Esophagus (tissue), 2 donors: ENCODE results near the gene IMMP2L. TPM values are rescaled to one million over a fixed set of nuclear protein-coding genes. Genes with fewer than 3 reads are reported as not detected.

Source experiments
- H3K27ac ChIP-seq, 2 donors: one replicate each; pipeline ENCODE4 v1.5.1; 2013; ENCODE audit warnings: low read depth in 2 of 2, mild to moderate bottlenecking in 2 of 2, inconsistent platforms in 1 of 2, low read length in 1 of 2, moderate library complexity in 1 of 2
- H3K27me3 ChIP-seq, 2 donors: one replicate each; pipeline ENCODE4 v1.6.1; 2013; ENCODE audit warnings: low read length in 2 of 2, control low read depth in 1 of 2, mild to moderate bottlenecking in 1 of 2; ENCODE audit not compliant: insufficient read depth in 2 of 2, control insufficient read depth in 1 of 2
- H3K36me3 ChIP-seq, 2 donors: one replicate each; pipeline ENCODE4 v1.6.1; 2013; ENCODE audit warnings: low read length in 1 of 2; ENCODE audit not compliant: control insufficient read depth in 2 of 2, insufficient read depth in 2 of 2
- H3K4me1 ChIP-seq, 2 donors: one replicate each; pipeline ENCODE4 v1.6.1; 2013; ENCODE audit warnings: low read length in 1 of 2; ENCODE audit not compliant: control insufficient read depth in 2 of 2, insufficient read depth in 2 of 2
- H3K4me3 ChIP-seq, 2 donors: one replicate each; pipeline ENCODE4 v1.5.1; 2013; ENCODE audit warnings: low read length in 2 of 2, mild to moderate bottlenecking in 2 of 2, low read depth in 1 of 2, moderate library complexity in 1 of 2
- H3K9me3 ChIP-seq, 2 donors: one replicate each; pipeline ENCODE4 v1.6.1; 2013; ENCODE audit warnings: mild to moderate bottlenecking in 2 of 2, low read depth in 1 of 2, low read length in 1 of 2, moderate library complexity in 1 of 2; ENCODE audit not compliant: control insufficient read depth in 2 of 2, insufficient read depth in 1 of 2
- WGBS, 2 donors: extraction: QIAGEN DNeasy Blood & Tissue Kit; methylation state at CpG; one replicate each; pipeline ENCODE4 v1.1.7; 2013; 5-methylcytosine and 5-hydroxymethylcytosine counted together
- polyA plus RNA-seq, 2 donors: library from polyadenylated mRNA; stranded (reverse); fragments of 200-250 nt; gene quantifications; one replicate each; pipeline ENCODE4 v1.2.3, GENCODE V29; 2013
- donor health status: healthy with polysubstance abuse.
- donor health status: Bipolar disorder and iron deficiency.

Gene IMMP2L
- polyA plus RNA-seq, 2 donors, result 6.5 to 14.5 TPM

DNA sequence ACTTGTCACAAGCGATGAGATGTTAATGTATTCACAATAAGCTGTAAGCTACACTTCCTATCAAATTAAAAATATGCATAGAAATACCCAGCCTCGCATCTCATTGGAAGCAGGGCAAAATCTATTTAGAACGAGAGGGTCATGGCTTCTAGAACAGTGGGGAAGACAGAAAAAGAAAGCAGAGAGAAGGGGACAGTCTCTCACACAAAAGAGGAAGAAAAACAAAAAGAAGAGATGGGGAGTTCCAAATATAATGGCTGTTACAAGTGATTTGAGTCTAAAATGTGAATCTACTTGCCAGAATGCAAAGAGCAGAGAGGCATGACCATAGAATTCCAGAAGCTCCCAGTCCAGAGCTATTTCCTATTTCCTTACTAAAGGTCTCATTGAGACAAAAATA, 457.6 kb downstream of the IMMP2L start:
- H3K4me1 ChIP-seq, result no peaks in the 10 kb centered on the region
- H3K9me3 ChIP-seq, result no peaks in the 10 kb centered on the region
- H3K36me3 ChIP-seq, result no peaks in the 10 kb centered on the region
- H3K27ac ChIP-seq, result no peak overlapping the region
- H3K4me3 ChIP-seq, result no peak overlapping the region
- no peaks in the 10 kb centered on the region for H3K27me3 ChIP-seq
- WGBS, 2 donors, result 90 to 91% methylated on average over 3 of the region's 3 CpGs

DNA sequence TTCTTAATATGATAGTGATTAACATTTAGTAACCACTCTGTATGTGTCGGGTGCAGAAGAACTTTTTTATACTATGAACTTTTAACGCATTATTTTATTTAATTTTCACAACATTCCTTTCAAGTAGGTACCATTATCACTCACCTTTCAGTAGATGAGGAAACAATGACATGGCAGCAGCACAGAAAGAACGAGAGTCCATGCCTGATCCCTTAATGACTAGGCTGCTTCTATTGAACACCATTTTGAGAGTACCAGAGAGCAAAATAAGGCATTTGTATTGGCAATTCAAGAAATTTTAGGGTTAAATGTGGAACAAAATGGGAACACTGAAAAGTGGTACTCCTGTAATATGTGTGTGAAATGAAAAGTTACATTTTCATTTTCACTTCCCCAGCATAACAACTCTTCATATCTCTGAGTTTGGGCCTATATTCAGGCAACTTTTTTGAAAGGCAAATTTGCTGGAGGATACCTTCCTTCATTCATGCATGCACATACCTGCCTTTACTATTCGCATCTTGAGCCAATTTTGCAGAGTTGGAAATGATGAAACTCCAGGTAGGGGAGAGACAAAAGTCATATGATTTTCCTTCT, 458.5 kb downstream of the IMMP2L start:
- Histone ChIP-seq H3K9me3 (no peaks in the 10 kb centered on the region), H3K4me1 (no peaks in the 10 kb centered on the region), H3K4me3 (no peak overlapping the region), H3K36me3 (no peaks in the 10 kb centered on the region), H3K27me3 (no peaks in the 10 kb centered on the region), H3K27ac (no peak overlapping the region)
- WGBS, 2 donors, result 81 to 88% methylated on average over 4 of the region's 4 CpGs

DNA sequence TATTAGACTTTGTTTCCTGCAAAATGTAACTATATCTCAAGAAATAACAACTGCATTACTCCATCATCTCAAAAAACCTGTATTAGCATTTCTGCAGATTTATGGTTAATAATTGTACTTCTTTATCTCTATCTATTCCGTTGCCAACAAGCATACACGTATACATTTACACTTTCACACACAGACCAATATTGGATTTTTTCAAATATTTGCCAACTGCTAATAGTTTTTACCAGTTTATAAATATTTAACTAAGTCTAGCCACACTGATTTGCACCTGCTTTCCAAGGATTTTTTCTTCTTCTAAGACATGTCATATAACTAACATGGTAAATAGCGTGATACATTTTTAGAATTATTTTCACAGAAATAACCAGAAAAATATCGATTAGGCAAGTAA, 459.2 kb downstream of the IMMP2L start:
- H3K4me1 ChIP-seq, result no peaks in the 10 kb centered on the region

DNA sequence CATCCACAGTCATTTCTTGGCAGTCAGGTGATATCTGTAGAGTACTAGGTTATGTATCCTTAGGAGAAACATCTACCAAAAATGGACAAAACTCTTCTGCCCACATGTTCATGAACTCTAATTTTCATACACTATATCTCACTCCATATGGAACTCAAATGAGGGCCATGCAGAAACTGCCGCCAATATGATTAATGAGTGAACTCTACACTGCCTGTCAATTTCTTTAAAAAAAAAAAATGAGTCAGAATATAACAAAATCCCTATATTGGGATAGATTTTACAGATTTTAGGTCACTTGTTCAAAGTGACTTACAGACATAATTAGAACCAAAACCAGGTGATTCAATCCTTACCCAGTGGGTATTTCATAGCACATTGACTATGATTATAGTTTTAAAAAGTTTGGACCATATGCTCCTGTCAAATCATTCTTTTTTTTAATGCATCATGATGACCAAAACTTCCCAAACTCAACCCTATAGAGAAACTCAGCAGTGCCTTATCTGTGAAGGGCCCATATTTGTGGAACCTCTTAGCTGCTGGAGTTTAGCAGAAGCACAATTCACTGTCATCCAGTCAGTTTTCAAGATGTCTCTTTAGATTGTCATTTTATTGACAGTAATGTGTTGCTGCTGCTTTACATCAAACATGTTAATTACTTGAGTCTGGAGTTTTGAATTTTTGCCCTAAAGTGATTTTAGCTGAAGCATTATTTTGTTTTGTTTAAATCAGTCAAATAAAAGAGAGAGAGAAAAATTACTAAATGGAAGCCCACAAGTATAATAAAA, 460.2 kb downstream of the IMMP2L start:
- H3K4me3 ChIP-seq, result no peak overlapping the region
- no peaks in the 10 kb centered on the region for H3K36me3 ChIP-seq
- no peaks in the 10 kb centered on the region for H3K4me1 ChIP-seq
- no peak overlapping the region for H3K27ac ChIP-seq
- 93 to 97% methylated on average over 1 of the region's 1 CpG for WGBS, 2 donors
- H3K9me3 ChIP-seq, result no peaks in the 10 kb centered on the region
- H3K27me3 ChIP-seq, result no peaks in the 10 kb centered on the region

More for the DNA sequence above, 459.2 kb downstream of the IMMP2L start:
- no peak overlapping the region for H3K27ac ChIP-seq
- H3K9me3 ChIP-seq, result no peaks in the 10 kb centered on the region
- no peaks in the 10 kb centered on the region for H3K36me3 ChIP-seq
- no peak overlapping the region for H3K4me3 ChIP-seq
- WGBS, 2 donors, result 86 to 96% methylated on average over 4 of the region's 4 CpGs
- H3K27me3 ChIP-seq, result no peaks in the 10 kb centered on the region

DNA sequence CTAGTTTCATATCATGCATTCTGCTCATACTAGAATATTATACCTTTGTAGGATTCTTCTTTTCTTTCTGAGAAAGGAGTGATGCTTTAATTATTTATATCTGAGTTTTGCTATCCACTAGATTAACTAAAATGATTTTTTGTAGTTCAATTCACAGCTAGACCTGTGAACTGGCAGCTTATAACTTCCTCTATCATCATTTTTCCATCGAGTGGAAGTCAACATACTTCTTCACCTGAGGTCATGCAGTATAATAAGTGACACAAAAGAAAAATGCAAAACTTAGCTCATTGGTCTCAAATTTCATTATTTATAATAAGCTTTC, 463.4 kb downstream of the IMMP2L start:
- no peaks in the 10 kb centered on the region for H3K9me3 ChIP-seq
- no peaks in the 10 kb centered on the region for H3K4me1 ChIP-seq
- no peaks in the 10 kb centered on the region for H3K27me3 ChIP-seq
- 14 to 24% methylated on average over 1 of the region's 1 CpG for WGBS, 2 donors
- H3K4me3 ChIP-seq, result no peak overlapping the region
- H3K27ac ChIP-seq, result no peak overlapping the region
- no peaks in the 10 kb centered on the region for H3K36me3 ChIP-seq

GRCh38 chr7:111098011-111098925, 464.0 kb downstream of the IMMP2L start:
- WGBS, 2 donors, result 52 to 54% methylated on average over 10 of the region's 10 CpGs
- Histone ChIP-seq H3K4me3 (no peak overlapping the region), H3K4me1 (no peaks in the 10 kb centered on the region), H3K27me3 (no peaks in the 10 kb centered on the region), H3K9me3 (no peaks in the 10 kb centered on the region), H3K27ac (no peak overlapping the region), H3K36me3 (no peaks in the 10 kb centered on the region)

- no peaks in the 10 kb centered on the region for H3K9me3 ChIP-seq
- H3K27me3 ChIP-seq, result no peaks in the 10 kb centered on the region
- H3K36me3 ChIP-seq, result no peaks in the 10 kb centered on the region
- no peak overlapping the region for H3K4me3 ChIP-seq
- no peaks in the 10 kb centered on the region for H3K4me1 ChIP-seq
- WGBS, 2 donors, result 84 to 85% methylated on average over 3 of the region's 3 CpGs
- H3K27ac ChIP-seq, result no peak overlapping the region
Measured at GRCh38 chr7:111096997-111097396, 465.3 kb downstream of the IMMP2L start.

DNA sequence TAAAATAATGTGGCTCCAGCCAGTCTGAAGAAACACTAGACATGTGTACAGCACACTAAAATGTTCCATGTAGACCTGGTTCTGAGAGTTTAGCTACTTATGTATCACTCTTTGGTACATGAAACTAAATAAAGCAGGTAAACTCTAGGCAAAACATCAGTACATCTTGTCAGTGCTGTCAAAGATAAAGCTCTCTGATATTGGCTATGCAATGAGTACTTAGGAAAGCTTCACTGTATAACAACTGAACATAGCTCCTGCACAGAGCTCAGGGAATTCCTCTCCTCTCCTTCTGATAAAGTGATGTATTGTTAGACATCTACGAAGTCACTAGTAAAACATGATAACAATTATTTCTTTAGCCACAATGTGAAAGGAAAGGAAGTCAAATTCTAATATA, 467.9 kb downstream of the IMMP2L start:
- WGBS, 2 donors, result 67 to 70% methylated on average over 1 of the region's 1 CpG
- H3K4me3 ChIP-seq, result no peak overlapping the region
- no peaks in the 10 kb centered on the region for H3K4me1 ChIP-seq
- H3K27ac ChIP-seq, result no peak overlapping the region
- H3K36me3 ChIP-seq, result no peaks in the 10 kb centered on the region
- no peaks in the 10 kb centered on the region for H3K9me3 ChIP-seq
- H3K27me3 ChIP-seq, result no peaks in the 10 kb centered on the region

DNA sequence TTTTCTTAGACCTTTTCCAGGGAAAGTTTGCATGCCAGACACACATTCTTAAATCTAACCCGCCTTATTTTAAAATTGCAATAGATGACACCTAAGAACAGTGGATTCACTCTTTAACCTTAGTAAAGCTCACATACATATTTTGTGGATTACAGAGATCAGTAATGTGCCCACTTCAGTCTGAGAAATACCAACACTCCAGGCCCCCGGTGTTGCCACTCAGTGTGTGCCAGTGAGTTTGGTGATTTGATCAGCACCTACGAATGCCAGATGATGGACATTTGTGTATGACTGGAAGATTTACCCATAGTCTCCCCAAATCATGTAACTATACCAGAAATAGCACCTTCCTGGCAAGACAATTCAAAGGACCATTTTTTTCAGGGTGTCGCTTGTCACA, 468.8 kb downstream of the IMMP2L start:
- no peak overlapping the region for H3K27ac ChIP-seq
- 87% methylated on average over 4 of the region's 4 CpGs for WGBS, 2 donors
- no peaks in the 10 kb centered on the region for H3K4me1 ChIP-seq
- no peaks in the 10 kb centered on the region for H3K27me3 ChIP-seq
- H3K4me3 ChIP-seq, result no peak overlapping the region
- H3K9me3 ChIP-seq, result no peaks in the 10 kb centered on the region
- H3K36me3 ChIP-seq, result no peaks in the 10 kb centered on the region
